Measurements from ENCODE around the gene SPTBN2.

The SPTBN2 gene

DNA sequence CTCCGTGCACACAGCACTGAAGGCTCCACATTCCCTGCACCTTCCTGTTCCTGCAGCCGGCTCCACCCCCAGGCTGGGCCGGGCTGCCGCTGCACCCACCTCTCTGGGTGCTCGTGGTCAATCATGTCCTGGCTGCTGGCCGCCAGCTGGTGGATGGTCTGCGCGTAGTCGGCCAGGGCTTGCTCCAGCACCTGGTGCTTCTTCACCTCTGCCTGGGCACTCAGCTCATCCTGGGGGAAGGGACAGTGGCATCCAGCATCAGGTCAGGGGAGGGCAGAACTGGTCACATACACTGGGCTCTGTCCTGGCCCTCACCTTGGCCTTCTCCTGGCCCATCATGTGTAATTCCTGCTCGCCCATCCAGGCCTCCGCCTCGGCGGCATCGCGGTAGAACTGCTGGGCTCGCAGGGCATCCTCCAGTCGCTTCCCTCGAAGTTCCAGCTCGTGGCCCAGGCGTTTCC is 36.1 kb downstream of the SPTBN2 start:
- TF ChIP-seq, protein P1, sequence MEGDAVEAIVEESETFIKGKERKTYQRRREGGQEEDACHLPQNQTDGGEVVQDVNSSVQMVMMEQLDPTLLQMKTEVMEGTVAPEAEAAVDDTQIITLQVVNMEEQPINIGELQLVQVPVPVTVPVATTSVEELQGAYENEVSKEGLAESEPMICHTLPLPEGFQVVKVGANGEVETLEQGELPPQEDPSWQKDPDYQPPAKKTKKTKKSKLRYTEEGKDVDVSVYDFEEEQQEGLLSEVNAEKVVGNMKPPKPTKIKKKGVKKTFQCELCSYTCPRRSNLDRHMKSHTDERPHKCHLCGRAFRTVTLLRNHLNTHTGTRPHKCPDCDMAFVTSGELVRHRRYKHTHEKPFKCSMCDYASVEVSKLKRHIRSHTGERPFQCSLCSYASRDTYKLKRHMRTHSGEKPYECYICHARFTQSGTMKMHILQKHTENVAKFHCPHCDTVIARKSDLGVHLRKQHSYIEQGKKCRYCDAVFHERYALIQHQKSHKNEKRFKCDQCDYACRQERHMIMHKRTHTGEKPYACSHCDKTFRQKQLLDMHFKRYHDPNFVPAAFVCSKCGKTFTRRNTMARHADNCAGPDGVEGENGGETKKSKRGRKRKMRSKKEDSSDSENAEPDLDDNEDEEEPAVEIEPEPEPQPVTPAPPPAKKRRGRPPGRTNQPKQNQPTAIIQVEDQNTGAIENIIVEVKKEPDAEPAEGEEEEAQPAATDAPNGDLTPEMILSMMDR (conservative IDR thresholded peaks at IDR 0.05): no peak
- no peak overlapping the region; the same call in 1 of the 2 replicates for H3K27ac ChIP-seq

DNA sequence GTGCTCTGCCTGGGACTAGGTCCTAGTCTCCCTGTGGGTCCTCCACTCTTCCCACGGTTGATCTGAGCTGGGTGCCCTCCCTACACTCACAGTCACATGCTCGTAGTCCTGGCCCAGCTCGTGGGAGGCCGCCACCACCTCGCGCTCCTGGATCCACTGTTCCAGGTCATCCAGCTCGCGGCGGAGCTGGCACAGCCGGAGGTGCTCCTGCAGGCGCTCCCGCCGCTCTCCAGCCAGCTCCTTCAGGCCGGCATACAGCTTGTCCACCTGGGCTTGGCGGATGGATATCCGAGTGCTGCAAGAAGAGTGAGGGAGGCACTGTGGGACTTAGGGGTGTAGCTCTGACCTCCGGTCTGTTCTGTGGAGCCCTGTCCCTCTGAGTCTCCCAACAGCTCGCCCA is 36.6 kb downstream of the SPTBN2 start:
- no peak overlapping the region; the same call in 1 of the 2 replicates for H3K27ac ChIP-seq
- TF ChIP-seq, protein P1 (conservative IDR thresholded peaks at IDR 0.05): no peak

DNA sequence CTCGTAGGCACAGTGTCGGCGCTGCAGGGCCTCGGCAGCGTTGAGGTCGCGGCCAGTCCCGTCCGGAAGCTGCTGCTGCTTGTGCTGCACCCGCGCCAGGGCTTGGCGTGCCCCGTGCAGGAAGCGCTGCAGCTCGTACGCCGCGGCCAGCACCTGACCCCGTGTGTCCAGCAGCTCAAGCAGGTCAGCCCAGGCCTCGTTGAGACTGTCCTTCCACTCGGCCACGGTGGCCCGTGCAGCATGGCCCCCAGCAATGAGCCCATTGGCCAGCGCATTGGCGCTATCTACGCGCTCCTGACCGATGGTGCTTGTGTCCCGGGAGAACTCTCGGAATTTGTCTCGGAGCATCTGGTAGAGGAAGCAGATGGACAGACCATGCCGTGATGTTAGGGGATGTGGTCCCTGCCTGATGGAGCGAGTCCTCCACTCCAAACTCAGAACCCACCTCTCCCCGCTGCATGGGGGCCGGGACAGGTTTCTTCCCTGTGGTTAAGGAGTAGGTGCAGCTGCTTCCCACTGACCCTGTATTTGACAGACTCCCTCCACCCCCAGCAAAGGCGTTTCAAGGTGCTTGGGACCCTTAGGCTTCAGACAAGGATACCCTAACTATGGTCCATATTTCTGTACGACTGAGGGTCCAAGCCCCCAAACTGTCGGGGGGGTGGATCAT is 37.6 kb downstream of the SPTBN2 start:
- H3K27ac ChIP-seq: no peak overlapping the region
- TF ChIP-seq, protein P1 (conservative IDR thresholded peaks at IDR 0.05): no peak

DNA sequence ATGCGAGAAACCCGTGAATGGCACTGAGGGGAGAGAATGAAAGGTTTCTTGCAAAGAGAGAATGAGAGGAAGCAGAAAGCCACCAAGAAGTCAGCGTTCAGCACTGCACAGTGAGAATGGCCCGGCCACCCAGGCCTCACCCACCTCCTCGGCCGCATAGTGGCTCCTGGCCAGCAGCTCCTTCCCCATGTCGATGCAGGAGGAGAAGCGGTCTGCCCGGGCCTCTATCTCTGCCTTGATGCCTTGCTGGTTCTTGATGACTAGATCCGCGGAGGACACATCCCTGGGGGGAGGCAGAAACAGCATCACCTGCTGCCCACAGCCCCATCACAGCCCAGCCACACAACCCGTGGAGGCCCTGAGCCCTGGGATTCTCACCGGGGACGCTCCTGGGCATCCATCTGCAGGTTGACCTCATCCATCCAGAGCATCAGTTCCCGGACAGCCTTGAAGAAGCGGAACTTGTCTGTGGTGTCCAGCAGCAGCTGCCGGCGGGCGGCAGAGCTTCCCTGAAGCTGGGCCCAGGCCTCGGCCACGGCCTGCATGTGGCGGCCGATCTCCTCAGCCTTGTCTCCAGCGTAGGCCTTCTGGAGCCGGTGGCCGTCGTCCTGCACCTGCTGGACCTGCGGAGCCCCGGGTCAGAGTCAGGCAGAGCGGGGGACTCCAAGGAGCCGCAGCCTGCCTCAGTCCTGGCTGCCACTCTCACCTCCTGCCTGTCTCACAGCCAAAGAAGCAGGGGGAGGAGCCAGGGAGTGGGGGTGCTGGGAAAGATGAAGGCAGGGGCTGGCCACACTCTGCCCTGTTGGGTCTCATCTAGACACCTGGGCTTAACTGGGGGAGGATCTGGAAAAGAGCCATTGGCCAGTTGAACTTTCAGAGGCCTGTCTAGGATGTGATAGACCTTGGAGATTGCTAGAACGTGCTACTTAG is 39.1 kb downstream of the SPTBN2 start:
- no peak overlapping the region for H3K27ac ChIP-seq
- TF ChIP-seq, protein P1 (conservative IDR thresholded peaks at IDR 0.05): no peak

DNA sequence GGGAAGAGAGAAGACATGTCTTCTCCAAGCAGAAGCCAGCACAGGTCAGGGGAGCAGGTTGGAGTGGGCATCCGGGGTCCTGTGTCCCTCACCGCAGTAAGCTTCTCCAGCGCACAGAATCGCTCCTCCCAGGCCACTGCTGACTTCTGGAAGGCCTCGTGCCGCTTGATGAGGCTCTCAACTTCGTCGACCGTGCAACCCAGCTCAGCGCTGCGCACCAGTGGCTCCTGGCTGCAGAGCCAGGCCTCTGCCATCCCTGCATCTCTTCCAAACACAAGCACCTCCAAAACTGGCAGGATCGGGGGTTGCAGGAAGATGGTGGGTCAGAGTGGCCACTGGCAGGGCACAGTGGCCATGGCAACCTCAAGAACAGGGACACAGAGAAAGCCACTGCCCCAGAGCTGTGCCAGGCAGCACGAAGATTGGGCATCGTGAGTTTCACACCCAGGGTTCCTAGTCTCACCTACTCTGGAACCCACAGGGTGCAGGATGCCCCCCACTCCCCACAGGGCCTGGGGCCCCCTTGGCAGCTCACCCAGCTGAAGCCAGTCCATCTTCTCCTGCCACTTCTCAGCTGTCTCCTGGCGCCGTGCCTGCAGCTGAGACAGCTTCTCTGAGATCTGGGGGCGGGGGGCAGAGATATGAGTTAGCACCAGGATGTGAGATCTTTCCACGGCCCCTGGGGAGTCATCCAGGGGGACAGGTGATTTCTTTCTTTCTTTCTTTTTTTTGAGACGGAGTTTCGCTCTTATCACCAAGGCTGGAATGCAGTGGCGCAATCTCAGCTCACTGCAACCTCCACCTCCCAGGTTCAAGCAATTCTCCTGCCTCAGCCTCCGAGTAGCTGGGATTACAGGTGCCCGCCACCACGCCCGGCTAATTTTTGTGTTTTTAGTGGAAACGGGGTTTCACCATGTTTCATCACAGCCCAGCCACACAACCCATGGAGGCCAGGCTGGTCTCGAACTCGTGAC is 40.2 kb downstream of the SPTBN2 start:
- TF ChIP-seq, protein P1 (conservative IDR thresholded peaks at IDR 0.05): no peak
- no peak overlapping the region for H3K27ac ChIP-seq

DNA sequence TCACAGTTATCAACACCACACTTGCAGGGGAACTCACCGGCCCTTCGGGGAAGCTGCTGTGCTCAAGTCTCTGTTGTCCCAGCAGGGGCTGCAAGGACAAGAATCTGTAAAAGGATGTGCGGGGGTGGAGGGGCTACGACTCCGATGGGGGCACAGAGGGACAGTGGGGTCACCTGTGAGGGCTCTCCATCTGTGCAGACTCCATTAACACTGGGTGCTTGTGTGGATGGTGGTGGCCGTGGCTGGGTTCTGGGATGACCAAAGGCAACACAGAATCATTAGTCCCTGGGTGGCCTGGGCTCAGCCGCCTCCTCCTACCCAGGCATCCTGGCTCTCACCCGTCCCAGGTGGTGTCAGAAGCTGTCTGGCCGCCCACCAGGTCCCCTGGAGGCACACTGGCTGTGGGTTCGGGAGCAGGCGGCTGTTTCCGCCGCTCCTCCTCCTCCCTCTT is 41.2 kb downstream of the SPTBN2 start:
- no peak overlapping the region for H3K27ac ChIP-seq

More for the DNA sequence above, 41.2 kb downstream of the SPTBN2 start:
- TF ChIP-seq, protein P1 (conservative IDR thresholded peaks at IDR 0.05): no peak

Data from VCaP (cell line).